ENCODE data around the gene SELPLG.
"Not testable (repeated sequence)": the region's sequence is repeated elsewhere in the genome, so short reads cannot be mapped to it uniquely, and the experiment has no call there.

The SELPLG gene

DNA sequence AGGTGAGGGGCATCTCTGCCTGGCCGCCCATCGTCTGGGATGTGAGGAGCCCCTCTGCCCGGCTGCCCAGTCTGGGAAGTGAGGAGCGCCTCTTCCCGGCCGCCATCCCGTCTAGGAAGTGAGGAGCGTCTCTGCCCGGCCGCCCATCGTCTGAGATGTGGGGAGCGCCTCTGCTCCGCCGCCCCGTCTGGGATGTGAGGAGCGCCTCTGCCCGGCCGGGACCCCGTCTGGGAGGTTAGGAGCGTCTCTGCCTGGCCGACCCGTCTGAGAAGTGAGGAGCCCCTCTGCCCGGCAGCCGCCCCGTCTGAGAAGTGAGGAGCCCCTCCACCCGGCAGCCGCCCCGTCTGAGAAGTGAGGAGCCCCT lies 22.1 kb upstream of the SELPLG start:
- DNase-seq (ENCODE audit: low spot score) = not testable (repeated sequence)

DNA sequence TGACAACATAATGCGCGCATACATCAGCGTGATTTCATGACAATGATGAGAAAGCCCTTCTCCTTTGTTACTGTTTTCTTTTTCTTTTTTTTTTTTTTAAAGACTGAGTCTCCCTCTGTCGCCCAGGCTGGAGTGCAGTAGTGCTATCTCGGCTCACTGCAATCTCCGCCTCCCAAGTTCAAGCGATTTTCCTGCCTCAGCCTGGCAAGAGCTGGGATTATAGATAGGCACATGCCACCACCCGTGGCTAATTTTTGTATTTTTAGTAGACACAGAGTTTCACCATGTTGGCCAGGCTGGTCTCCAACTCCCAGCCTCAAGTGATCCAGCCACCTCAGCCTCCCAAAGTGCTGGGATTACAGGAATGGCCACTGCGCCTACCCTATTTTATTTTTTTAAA lies 20.9 kb upstream of the SELPLG start:
- DNase-seq (ENCODE audit: low spot score) = not testable (repeated sequence)

DNA sequence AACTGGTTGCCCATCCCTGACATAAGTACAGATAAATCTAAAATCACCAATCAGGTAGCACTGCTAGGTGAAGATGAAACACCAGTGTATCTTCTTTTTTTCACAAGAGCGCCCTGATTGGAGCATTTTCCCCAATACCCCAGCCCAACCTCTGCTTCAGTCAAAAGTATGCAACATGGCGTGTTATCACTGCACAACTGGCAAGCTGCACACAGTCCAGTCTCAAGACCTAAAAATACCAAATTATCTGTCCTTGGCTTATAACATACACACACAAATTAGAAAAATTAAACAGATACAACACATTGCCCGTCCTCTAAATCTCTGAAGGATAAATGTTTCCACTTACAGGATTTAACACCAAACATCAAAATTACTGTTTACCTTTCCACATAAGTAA lies 20.2 kb upstream of the SELPLG start:
- no peak for DNase-seq (ENCODE audit: low spot score)

DNA sequence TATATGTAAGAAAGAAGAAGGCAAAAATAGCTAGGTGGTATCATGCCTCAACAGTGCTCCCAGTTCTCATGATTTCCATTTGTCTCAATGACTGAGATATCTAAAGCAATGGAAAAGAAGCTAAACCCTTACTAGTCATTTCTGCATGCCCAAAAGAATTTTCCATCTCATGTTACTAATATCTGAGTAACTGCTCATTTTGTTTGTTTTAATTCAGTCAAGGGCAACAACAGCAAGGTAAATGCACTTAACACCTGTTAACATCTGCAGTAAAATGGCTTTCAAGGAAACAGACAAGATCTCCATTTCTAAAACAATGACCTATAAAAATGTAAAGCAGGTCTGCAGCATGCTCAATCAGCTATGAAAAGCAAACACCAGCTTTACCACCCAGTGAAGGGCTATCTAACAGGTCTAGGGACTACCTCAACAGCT lies 19.4 kb upstream of the SELPLG start:
- no peak for DNase-seq (ENCODE audit: low spot score)

DNA sequence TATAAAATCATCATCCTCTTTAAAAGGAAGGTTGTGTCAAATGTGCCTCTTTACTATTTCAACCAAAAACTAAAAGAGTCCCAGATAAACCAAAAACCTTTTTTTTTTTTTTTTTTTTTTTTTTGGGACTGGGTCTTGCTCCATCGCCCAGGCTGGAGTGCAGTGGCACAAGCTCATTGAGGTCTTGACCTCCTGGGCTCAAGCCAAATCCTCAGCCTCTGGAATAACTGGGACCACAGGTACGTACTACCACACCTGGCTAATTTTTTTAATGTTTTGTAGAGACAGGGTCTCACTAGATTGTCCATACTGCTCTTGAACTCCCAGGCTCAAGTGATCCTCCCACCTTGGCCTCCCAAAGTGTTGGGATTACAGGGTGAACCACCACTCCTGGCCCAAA lies 16.4 kb upstream of the SELPLG start:
- DNase-seq (ENCODE audit: low spot score) = no peak

DNA sequence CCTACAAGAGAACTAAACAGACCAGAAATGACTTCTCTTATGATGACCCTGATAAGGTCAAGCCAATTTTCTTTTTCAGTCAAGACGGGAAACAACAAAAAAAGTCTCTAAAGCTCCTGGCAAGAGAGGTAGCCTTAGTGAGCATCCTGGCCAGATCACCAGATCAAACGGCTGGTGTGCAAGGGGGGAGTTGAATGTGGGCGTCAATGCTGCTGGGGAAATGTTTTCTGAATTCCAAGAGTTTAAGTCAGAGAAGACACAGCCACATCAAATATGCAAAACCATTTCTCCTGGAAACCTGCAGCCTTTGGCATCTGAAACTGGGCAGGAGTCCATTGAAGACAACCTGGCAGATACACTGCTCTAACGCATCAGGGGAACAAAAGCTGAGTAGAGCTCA lies 16.0 kb upstream of the SELPLG start:
- no peak for DNase-seq (ENCODE audit: low spot score)

DNA sequence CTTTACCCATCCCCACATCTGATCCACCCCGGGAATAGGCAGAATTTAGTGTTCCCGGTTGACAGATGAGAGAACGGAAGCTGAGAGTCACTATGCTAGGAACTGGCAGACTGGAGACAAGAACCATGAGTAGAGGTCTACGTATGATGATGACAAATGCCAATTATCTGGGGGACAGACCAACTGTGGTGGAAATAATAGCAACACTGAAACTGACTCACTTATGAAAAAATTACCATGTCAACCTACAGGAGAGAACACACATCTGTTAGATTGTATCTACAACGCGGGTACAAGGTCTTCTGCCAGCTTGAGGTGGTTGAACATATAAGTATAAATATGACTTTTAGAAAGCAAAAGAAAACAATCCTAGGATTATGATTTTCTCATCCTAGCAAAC lies 15.4 kb upstream of the SELPLG start:
- DNase-seq (ENCODE audit: low spot score) = no peak

DNA sequence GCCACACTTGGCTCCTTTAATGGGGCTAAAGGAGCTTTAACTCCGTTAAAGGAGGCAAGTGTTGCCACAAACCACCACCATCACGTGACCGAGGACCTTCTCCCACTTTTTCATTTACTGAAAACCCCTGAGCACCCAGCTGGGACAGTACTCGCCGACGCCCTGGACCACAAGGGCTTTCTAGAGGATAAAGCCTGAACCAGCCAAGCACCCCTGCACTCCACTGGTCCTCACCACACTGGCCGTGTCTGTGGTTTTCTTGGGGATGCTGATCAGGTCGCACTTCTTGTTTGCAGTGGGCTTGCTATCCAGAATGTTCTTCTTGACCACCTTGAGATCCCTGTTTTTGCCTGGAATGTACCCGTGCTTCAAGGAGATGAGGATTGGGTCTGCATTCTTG lies 14.7 kb upstream of the SELPLG start:
- no peak for DNase-seq (ENCODE audit: low spot score)

DNA sequence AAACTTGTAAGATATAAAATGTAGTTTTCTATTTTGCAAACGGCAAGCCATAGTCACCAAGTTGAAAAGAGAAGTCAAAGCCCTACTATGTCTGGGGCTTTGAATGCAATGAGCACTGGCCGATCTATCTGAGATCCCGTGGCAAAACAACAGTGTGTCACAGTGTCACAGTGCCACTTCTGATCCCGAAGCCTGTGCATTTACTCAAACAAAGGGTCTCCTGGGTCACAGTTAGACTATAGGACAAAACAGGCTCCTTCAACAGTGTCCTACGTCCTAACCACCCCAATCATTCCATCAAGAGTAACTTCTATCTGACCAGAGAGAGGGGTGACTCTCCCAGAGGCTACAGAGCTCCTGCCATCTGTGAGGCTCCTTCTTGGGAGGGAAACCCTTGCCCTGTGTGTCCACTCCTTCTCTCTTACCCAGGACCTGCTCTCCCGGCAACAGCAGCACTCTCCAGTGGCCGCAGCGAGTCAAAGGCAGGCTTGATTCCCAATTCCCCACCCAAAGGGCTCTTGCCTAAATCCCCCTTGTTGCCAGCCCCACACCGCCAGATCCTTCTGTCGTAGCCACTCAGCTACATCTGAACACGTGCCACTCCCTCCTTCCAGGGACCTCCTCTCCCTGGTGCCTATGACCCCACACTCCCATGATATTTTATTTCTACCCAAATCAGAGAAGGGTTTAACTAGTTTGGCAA lies 14.0 kb upstream of the SELPLG start:
- no peak for DNase-seq (ENCODE audit: low spot score)

DNA sequence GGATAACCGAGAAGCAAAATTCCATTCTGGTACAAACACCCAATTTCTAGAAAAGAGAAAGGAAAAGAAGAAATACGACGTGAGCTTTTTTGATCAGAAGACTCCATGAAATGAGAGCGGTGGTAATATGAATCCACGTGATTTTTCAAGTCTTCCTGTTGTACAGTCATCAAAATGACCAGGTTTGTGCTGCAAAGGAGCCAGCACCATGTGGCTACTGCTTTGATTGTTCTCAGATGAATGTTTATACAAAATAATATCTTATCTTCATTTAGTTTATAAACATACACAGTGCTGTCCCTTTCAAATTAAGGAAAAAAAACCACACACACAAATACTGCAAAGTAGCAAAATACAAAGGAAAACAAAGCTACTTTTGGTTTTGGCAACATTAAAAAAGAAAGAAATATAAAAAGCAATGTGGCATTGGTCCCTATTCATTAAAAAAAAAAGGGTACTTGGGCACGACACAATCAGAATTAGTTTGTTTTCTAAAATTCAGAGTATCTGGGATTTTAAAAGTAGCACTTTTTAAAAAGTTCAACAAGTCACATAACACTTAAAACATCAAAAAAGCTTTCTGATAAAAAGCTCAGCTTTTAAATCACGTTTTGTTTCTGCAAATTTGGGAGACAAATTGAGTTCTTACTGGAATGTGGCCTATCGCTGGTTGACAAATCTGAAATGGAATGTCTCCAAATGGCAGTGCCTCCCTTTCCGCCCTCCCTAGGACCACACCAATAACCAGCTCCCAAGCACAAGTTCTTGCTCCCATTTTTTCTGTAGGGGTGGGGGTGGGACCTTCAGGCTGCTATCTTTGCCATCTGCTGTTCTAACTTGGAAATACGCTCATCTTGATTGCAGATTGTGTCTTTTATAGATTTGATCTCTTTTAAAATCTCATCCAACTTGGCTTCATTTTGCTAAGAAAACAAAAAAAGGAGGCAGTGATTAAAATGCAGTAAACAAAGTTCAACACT lies 13.2 kb upstream of the SELPLG start:
- DNase-seq (ENCODE audit: low spot score) = no peak

DNA sequence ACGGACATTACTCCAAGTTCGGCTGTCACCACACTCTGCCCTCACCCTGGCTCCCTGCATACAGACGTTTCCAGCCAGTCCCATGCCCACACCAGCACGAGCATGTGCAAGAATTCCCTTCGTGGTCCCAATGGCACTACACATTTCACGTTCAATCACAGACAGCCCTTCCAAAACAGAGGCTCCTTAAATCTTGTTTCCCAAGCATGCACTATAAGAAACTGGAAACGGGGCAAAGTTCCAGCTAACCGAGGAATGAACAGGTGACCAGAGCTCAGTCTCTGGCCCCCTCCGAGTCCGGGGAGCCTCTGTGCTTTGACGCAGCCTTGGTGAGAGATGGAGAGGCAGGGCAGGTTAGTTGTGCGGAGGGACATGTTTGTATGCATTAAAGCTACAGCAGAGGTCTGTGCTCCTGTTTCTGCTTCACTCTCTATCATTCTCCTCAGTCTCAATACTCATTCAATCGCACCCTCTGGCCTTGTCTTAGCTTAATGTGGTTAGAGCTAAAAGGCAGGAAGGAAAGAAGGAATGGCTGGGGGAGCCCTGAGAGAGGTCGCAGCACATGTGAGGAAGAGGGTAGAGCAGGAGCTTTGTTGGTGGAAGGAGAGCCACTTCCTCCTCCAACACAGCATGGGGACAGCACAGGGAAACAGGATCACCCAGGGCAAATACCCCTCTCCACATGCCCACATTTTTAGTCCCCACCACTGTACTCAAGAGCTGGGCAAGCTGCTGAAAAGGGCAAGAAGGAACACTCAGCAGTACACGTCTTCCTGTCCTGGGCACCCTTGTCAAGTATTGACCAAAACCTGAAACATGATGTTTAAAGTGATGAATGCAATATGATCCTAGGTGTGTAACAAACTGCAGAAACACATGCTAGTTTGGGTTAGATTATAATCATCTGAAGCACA lies 12.2 kb upstream of the SELPLG start:
- no peak for DNase-seq (ENCODE audit: low spot score)

DNA sequence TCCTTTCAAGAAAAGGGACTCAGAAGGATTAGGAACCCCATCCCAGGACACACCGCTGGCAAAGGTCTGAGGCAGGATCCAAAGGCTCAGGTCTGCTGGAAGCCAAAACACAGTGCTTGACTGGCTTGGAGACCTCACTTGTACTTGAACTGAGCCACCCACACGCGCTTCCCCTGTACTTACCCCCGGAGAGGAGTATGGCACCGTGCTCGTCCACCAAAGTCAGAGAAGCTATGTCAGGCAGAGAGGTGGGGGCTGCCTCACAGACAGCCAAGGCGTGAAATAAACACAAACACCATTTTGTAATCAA lies 11.1 kb upstream of the SELPLG start:
- no peak for DNase-seq (ENCODE audit: low spot score)

DNA sequence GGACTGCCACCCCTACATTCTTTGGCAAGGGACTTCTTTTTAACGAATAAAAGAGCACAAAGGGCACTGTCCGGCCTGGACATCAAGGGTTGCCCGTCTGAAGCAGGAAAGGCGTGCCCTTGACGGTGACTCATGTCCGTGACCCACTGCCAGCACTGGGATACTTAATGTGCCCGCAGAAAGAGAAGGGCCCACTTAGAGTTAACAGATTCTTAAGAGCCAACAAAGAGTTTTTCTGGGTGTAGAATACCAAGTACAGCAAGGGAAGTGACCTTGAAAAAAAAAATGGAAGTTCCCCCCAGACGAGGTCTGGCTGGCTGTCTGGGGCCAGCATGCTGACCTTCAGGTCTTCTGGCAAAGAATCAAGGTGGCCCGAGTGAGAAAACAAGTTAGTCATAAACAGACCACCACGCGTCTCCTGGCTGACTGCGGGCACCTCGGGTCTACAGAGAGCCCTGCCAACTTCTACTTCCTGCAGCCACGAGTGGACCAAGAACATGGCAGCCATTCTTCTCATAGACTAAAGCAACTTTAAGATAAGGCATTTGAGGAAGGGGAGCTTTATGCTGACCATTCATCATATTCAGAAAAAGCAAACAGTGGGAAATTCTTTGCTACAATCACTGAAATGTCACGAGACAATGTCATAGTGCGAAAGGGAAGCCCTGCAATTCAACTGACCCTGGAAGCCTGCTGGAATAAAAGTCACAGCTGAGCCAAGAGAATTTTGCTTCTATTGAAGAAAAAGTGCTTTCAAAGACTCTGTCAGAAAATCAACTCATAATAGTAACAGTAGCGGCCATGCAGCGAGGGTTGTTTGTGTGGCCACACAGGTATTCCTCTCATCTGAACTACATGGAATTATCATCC lies 10.5 kb upstream of the SELPLG start:
- no peak for DNase-seq (ENCODE audit: low spot score)

DNA sequence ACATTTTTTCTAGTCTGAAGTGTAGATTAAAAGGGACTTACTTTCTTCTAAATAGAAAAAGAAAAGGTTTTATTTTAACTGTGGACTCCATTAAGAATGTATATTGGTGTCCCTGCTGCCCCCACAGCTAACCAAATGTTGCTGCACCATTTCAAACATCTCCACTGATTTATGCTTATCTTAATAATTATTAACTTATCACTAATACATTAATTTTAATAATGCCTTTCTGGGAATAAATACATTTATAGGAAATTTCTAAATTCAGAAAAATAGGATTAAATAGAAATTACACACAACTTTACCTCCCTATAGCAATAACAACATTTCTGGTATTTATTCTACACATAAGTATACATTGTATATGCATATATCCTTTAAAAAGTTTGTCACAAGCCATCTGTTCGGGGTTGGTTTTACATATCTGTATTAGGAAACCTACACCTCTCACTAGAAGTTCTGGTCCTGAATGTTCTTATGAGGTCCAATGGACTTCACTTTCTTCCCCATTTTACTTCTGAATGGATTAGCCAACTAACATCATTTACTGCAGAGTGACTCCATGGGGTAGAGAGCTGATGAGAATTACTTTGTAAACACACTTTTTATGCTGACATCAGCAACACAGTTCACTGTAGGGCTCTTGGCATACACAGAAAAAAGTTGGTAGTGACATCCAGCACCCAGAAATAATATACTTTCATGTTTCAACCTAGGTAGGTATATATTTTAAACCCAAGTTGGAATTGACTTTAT lies 9.4 kb upstream of the SELPLG start:
- DNase-seq (ENCODE audit: low spot score) = no peak

DNA sequence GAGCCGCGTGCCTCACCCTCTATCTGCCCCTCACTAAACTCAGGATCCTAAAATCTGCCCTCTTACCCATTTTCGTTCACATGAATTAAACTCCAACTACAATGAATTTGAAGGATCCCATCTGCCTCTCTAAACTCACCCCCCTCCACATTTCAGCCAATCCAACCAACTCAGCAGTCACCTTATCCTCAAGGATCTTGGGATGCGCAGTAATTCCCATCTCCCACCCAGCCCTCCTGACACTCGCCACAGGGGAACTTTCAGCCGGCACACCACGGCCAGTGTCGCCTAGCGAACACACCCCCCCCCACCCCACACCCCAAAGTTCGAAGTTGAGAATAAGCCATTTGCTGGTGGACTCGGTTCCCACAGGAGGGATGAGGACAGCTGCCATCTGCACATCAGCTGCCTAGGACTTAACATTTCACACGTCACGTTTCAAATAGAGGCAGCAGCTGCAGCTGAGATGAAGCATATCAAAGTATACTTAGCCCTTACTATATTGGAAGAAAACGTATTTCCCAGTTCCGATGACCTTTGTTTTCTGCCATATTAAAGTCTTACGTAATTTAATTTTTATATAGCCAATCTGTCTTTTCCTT lies 8.7 kb upstream of the SELPLG start:
- DNase-seq (ENCODE audit: low spot score) = no peak

DNA sequence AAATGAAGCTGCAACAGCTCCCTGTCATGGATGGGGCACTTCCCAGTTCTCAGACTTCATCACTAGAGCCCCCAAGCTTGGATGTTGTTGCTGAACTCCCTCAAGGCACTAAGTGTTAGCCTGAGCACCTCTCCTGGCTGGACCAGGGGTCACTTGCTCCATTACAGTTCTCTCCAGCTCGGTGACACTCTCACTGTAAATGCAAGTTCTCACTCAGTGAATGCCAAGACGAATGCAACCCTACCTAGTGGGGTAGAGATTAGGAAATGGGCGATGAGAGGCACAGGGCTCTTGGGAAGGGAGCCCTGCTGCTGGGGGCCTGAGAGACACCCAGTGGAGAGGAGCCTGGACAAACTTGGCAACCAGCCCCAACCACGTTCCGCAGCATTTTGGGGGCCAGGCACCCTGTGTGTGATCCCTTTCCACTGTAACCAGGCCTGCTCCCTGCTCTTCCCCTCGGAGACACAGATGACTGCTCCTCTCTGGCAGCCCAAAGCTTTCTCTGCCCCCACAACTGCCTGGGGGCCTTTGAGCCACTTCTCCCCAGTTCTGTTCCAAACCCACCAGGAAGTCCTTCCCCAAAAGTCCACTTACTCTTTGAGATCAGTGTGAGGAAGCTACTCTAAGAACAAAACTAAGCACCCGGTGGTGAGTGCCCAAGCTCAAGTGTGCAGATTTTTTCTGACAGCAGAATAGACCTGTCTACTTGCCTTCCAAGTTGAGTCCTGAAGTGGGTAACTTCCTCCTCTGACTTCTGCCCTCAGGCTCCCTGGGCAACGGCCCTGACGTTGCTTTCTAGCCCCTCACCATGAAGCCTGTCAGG lies 8.0 kb upstream of the SELPLG start:
- DNase-seq (ENCODE audit: low spot score) = no peak

DNA sequence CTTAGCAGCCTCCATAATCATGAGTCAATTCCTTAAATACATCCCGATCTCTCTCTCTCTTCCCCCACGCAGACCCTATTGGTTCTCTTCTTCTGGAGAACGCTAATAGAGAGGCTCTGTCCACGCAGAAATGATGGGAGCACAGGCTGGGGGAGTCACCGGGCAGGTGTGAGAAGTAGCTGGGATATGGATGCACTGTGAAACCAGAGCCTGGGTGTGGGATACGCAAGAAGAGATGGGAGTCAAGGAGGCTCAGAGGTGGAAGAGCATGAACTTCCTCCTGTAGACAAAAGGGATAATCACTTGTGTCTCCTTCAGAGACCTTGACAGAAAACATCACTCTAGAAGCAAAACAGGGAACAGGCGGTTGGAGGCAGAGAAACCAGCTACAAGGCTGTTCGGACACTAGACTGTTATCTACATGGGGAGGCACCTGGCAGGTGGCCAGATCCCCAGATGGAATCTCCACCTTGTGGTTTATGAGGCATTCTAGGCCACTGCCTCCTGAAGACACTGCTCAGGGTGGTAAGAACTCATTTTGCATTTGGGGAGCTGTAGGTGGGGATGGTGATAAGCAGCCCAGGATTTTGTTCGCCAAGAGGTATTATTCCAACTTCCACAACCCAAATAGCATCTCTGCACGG lies 7.2 kb upstream of the SELPLG start:
- no peak for DNase-seq (ENCODE audit: low spot score)

DNA sequence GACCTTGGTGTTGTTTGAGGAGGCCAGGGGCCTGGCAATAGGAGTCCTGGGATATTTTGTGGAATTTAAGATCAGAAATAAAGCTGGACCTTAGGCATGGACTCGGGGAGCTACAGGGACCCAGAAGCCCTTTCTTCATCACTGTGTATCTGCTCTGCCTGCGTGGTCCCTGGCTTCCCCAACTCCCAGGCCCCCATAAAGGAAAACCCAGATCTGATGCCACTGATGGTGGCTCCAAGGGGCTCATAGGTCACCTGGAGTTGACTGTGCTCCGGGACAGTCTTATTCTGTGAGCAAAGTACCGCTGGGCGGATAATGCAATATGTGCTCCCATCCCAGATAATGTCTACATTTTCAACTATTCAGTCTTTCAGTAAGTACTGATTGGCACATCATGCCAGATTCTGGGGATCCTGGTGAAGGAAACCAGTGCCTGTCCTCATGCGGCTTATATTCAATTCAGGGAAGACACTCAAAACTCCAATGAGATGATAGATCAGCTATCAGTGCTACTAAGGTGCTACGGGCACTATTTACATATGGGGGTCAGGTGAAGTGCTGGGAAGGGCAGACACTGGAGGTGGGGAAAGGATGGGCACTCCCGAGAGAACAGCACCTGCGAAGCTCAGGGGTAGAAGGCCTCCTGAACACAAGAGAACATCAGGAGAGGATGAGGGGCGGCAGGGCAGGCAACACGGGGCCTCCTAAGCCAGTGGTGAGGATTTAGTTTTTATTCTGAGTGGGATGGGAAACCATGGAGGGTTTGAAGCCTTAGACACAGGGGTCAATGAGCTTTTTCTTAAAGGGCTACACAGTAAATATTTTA lies 5.5 kb upstream of the SELPLG start:
- DNase-seq (ENCODE audit: low spot score) = no peak
